Mesothelial cell of epicardium (in vitro differentiated cells): ENCODE data around the gene CCNO. TPM values are rescaled to one million over a fixed set of nuclear protein-coding genes. Genes with fewer than 3 reads are reported as not detected.

ENCODE experiments used
- DNase-seq, 2 experiments: peaks; one replicate each; pipeline ENCODE4 v3.0.0; 2021; ENCODE audit warnings: low spot score in 2 of 2; ENCODE audit not compliant: unreplicated experiment in 2 of 2
- H3K27ac Mint-ChIP-seq: 2 replicates; pipeline ENCODE4 v1.8.0; 2021; ENCODE audit warnings: mixed read lengths
- H3K27me3 Mint-ChIP-seq: 2 replicates; pipeline ENCODE4 v1.8.0; 2021; ENCODE audit warnings: low read depth, mixed read lengths
- H3K36me3 Mint-ChIP-seq: 2 replicates; pipeline ENCODE4 v1.8.0; 2021; ENCODE audit warnings: mixed read lengths
- H3K4me1 Mint-ChIP-seq: 2 replicates; pipeline ENCODE4 v1.8.0; 2021; ENCODE audit warnings: mixed read lengths
- H3K4me3 Mint-ChIP-seq: 2 replicates; pipeline ENCODE4 v1.8.0; 2021; ENCODE audit warnings: mild to moderate bottlenecking, moderate library complexity, mixed read lengths
- H3K9me3 Mint-ChIP-seq: 2 replicates; pipeline ENCODE4 v1.8.0; 2021; ENCODE audit warnings: mixed read lengths
- CTCF ChIP-seq: fragments of 200-600 bp; sonication (generic); IDR thresholded peaks from one replicate; pipeline ENCODE4 v1.5.0; 2021; ENCODE audit warnings: antibody characterized with exemption; ENCODE audit not compliant: unreplicated experiment
- total RNA-seq: library from RNA; stranded (reverse); gene quantifications from 3 replicates; pipeline ENCODE4 v1.2.1, GENCODE V29; 2021

The CCNO gene
- total RNA-seq, 1 donor from 2014 or later, result 0.45 TPM

GRCh38 chr5:55231919-55232270 is 1.5 kb downstream of the CCNO start:
- Mint-ChIP-seq H3K27ac (no peak overlapping the region), H3K4me3 (peak overlapping the region; percentile 78), H3K36me3 (no peaks in the 10 kb centered on the region), H3K27me3 (peaks cover 89% of the 10 kb centered on the region), H3K4me1 (peaks cover 34% of the 10 kb centered on the region), H3K9me3 (no peaks in the 10 kb centered on the region)
- no peak for TF ChIP-seq CTCF
- no peak for DNase-seq

GRCh38 chr5:55231029-55231918 is 2.1 kb downstream of the CCNO start:
- no peaks in the 10 kb centered on the region for H3K9me3 Mint-ChIP-seq
- H3K36me3 Mint-ChIP-seq, result no peaks in the 10 kb centered on the region
- peaks cover 87% of the 10 kb centered on the region for H3K27me3 Mint-ChIP-seq
- peak in 1 of 2 experiments; percentile 60 for DNase-seq
- peak overlapping the region; percentile 78 for H3K4me3 Mint-ChIP-seq
- no peak overlapping the region for H3K27ac Mint-ChIP-seq
- H3K4me1 Mint-ChIP-seq, result peaks cover 35% of the 10 kb centered on the region
- TF ChIP-seq CTCF, result no peak

GRCh38 chr5:55230086-55230629 is 3.2 kb downstream of the CCNO start:
- H3K9me3 Mint-ChIP-seq, result no peaks in the 10 kb centered on the region
- H3K36me3 Mint-ChIP-seq, result no peaks in the 10 kb centered on the region
- H3K4me1 Mint-ChIP-seq, result peaks cover 37% of the 10 kb centered on the region
- no peak for DNase-seq
- no peak overlapping the region for H3K27ac Mint-ChIP-seq
- peaks cover 90% of the 10 kb centered on the region for H3K27me3 Mint-ChIP-seq
- TF ChIP-seq CTCF, result no peak
- H3K4me3 Mint-ChIP-seq, result no peak overlapping the region

GRCh38 chr5:55227664-55228430 is 5.6 kb downstream of the CCNO start:
- no peaks in the 10 kb centered on the region for H3K36me3 Mint-ChIP-seq
- peak overlapping the region; percentile 60 for H3K4me3 Mint-ChIP-seq
- peaks cover 96% of the 10 kb centered on the region for H3K27me3 Mint-ChIP-seq
- no peaks in the 10 kb centered on the region for H3K9me3 Mint-ChIP-seq
- no peak overlapping the region for H3K27ac Mint-ChIP-seq
- no peak for DNase-seq
- peaks cover 31% of the 10 kb centered on the region for H3K4me1 Mint-ChIP-seq
- no peak for TF ChIP-seq CTCF

- Mint-ChIP-seq H3K27me3 (peaks cover 96% of the 10 kb centered on the region), H3K27ac (no peak within 1 kb of the TSS), H3K4me3 (peak within 1 kb of the TSS; percentile 60), H3K9me3 (no peaks in the 10 kb centered on the region), H3K36me3 (no peaks in the 10 kb centered on the region), H3K4me1 (peaks cover 29% of the 10 kb centered on the region)
- DNase-seq, result peak; percentile 29 to 55
- TF ChIP-seq CTCF, result no peak
Observed at GRCh38 chr5:55226934-55227663, 6.3 kb downstream of the CCNO start, which contains the start of gene MCIDAS. Gene MCIDAS (minus strand): TSS chr5:55227315. CDS start chr5:55227138, 177 bp downstream.
